Upper lobe of right lung (tissue), 1 donor: ENCODE measurements around the gene TTC3. TPM values are rescaled to one million over a fixed set of nuclear protein-coding genes. Genes with fewer than 3 reads are reported as not detected.
A peak's percentile ranks its signal among the peaks of the same experiment; 100 is the strongest.

Experiments used
- ATAC-seq: fragments of 200-7000 bp; cut with Tn5 transposase; one replicate; pipeline ENCODE4 v1.9.1; 2020; ENCODE audit warnings: mild to moderate bottlenecking, moderate library complexity
- DNase-seq: peaks from one replicate; pipeline ENCODE4 v3.0.0-alpha.2; 2020
- H3K27ac ChIP-seq: fragments of 200-600 bp; one replicate; pipeline ENCODE4 v1.8.0; 2022
- H3K27me3 ChIP-seq: fragments of 200-600 bp; one replicate; pipeline ENCODE4 v1.8.0; 2022; ENCODE audit warnings: mild to moderate bottlenecking
- H3K36me3 ChIP-seq: fragments of 200-600 bp; one replicate; pipeline ENCODE4 v1.8.0; 2022
- H3K4me1 ChIP-seq: fragments of 200-600 bp; one replicate; pipeline ENCODE4 v1.8.0; 2022
- H3K4me3 ChIP-seq: fragments of 200-600 bp; one replicate; pipeline ENCODE4 v1.8.0; 2022; ENCODE audit warnings: mild to moderate bottlenecking
- H3K9me3 ChIP-seq: fragments of 200-600 bp; one replicate; pipeline ENCODE4 v1.8.0; 2022
- intact Hi-C: fragments of 100-400 bp; cut with DNase I; formaldehyde crosslinking; loops from one replicate; pipeline ENCODE4 v1.11.0; 2022
- total RNA-seq: library from RNA; stranded (reverse); fragmentation: NEBNext Ultra II Directional; extraction: Animal tissue kit (Norgen Biotek cat#: 25700); gene quantifications from one replicate; pipeline ENCODE4 v1.2.1, GENCODE V29; 2021
- TF ChIP-seq, protein P1 (sequence below): fragments of 200-600 bp; IDR thresholded peaks from one replicate; pipeline ENCODE4 v1.8.0; 2022; ENCODE audit warnings: antibody characterized with exemption
- donor health status: DM: no; HTN: yes; CAD: no; lungs with severe emphysema.

TTC3 gene
- total RNA-seq, 1 donor from 2014 or later, result 99.0 TPM

DNA sequence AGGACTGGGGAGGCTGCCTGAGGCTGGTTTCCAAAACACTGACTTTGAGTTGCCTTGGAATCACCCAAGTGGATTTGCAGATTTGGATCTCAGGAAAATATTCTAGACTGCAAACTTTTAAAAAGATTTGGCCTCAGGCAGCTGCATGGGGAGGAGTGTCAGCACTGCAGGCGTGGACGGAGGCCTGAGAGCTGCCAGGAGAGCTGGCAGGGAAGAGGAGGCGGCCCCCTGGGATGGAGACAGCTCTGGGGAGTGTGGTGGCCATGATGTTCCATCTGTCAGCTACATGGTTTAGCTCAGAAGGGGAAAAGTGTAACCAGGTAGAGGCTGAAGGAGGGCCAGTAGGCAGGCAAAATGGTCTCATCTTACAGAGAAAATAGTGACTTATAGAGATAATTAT lies 122.0 kb downstream of the TTC3 start:
- intact Hi-C loops, result no loop called here
- ATAC-seq (no peak), DNase-seq (no peak)
- Histone ChIP-seq H3K27me3 (no peaks in the 10 kb centered on the region), H3K4me1 (no peaks in the 10 kb centered on the region), H3K27ac (no peak overlapping the region), H3K9me3 (no peaks in the 10 kb centered on the region), H3K4me3 (no peak overlapping the region), H3K36me3 (peaks cover 78% of the 10 kb centered on the region)
- TF ChIP-seq, protein P1, sequence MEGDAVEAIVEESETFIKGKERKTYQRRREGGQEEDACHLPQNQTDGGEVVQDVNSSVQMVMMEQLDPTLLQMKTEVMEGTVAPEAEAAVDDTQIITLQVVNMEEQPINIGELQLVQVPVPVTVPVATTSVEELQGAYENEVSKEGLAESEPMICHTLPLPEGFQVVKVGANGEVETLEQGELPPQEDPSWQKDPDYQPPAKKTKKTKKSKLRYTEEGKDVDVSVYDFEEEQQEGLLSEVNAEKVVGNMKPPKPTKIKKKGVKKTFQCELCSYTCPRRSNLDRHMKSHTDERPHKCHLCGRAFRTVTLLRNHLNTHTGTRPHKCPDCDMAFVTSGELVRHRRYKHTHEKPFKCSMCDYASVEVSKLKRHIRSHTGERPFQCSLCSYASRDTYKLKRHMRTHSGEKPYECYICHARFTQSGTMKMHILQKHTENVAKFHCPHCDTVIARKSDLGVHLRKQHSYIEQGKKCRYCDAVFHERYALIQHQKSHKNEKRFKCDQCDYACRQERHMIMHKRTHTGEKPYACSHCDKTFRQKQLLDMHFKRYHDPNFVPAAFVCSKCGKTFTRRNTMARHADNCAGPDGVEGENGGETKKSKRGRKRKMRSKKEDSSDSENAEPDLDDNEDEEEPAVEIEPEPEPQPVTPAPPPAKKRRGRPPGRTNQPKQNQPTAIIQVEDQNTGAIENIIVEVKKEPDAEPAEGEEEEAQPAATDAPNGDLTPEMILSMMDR, result no peak

DNA sequence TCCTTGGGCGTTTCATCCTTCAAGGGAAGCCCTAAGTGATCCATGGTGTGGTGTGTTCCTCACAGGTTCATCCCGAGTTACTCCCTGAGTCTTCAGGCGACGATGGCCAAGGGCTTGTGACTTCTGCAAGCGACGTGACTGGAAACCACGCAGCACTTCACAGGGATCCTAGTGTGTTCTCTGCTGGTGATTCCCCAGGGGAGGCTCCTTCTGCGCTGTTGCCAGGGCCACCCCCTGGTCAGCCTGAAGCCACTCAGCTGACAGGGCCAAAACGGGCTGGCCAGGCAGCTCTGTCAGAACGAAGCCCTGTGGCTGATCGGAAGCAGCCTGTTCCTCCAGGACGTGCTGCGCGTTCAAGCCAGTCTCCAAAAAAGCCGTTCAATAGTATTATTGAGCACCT lies 122.6 kb downstream of the TTC3 start:
- DNase-seq, result no peak
- peaks cover 78% of the 10 kb centered on the region for H3K36me3 ChIP-seq
- H3K4me3 ChIP-seq, result no peak overlapping the region
- H3K9me3 ChIP-seq, result no peaks in the 10 kb centered on the region
- TF ChIP-seq, protein P1, result no peak
- no peaks in the 10 kb centered on the region for H3K4me1 ChIP-seq
- ATAC-seq, result no peak
- intact Hi-C loops, result no loop called here
- no peak overlapping the region for H3K27ac ChIP-seq
- no peaks in the 10 kb centered on the region for H3K27me3 ChIP-seq

DNA sequence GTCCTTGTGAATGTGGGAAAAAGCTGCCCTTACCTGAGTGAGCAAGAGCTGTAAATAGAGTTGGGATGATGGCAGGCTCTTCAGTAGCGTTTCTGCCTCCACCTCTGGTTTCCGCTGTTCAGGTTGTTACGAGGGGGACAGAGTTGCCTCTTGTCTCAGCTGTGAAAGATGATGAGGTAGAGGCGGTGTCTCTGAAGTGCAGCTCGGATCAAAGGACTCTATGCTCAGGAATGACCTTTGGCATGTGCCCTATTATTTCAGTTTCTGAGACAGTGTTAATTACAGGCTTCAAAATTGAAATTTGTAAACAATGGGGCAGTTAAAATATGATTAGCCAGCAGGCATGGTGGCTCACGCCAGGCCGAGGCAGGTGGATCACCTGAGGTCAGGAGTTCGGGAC lies 123.8 kb downstream of the TTC3 start:
- Histone ChIP-seq H3K36me3 (peaks cover 78% of the 10 kb centered on the region), H3K4me3 (no peak overlapping the region), H3K27me3 (no peaks in the 10 kb centered on the region), H3K4me1 (no peaks in the 10 kb centered on the region), H3K27ac (no peak overlapping the region), H3K9me3 (no peaks in the 10 kb centered on the region)
- TF ChIP-seq, protein P1, result no peak
- DNase-seq, result no peak
- intact Hi-C loops, result no loop called here
- ATAC-seq, result no peak

DNA sequence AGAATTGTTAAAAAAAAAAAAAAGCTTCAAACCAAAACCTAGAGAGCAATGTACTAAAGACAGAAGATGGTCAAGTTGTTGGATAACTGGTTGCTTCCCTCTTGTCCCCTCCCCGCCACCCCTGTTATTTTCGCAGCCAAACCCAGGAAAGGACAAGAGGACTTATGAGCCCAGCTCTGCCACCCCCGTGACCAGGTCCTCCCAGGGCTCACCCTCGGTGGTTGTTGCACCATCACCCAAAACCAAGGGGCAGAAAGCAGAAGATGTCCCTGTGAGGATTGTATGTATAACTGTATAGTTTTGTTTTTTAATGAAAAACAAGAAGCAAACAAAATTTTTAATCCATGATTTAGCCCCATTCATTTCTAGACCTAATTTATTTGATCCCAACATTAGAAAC lies 124.7 kb downstream of the TTC3 start:
- TF ChIP-seq, protein P1, result no peak
- DNase-seq (no peak), ATAC-seq (peak; percentile 39)
- peaks cover 84% of the 10 kb centered on the region for H3K36me3 ChIP-seq
- no peak overlapping the region for H3K4me3 ChIP-seq
- no peak overlapping the region for H3K27ac ChIP-seq
- intact Hi-C loops, result no loop called here
- no peaks in the 10 kb centered on the region for H3K4me1 ChIP-seq
- no peaks in the 10 kb centered on the region for H3K9me3 ChIP-seq
- no peaks in the 10 kb centered on the region for H3K27me3 ChIP-seq

DNA sequence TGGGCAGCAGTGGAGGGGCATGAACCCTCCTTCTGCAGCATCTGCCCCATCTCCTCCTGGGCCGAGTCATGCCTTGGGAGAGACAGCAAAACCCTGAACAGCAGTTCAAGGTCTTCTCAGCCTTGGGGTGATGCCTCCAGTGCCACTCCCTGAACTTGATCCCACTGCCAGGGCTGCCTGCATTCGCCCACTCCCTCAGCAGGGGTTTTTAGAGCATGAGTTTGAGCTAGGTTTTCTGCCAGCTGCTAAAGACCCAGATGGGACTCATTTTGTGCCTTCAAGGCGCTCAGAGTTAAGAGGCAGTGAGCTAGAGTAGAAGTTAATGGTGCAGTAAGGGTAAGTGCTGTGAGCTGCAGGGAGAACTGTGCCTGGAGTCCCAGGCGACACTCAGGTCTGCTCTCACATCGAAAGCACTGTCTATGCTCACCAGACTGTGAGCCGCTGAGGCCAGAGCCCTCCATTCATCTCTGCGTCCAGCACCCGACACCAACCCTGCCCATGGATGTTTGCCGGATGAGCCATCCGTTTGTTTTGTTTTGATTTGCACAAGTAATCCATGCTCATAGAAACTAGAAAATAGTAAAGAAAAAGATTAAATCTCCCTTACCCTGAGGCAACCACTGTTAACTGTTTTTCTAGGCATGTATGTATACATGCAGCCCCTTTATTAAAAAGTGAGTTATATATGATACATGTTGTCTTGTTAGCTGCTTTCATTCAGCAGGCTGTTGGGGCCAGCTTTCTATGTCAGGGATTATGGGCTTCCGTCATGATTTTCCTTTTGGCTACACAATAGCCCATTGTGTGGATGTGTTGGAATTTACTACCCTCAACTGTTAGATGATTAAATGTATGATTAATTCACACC lies 126.2 kb downstream of the TTC3 start:
- H3K36me3 ChIP-seq, result peaks cover 76% of the 10 kb centered on the region
- no peaks in the 10 kb centered on the region for H3K27me3 ChIP-seq
- no peaks in the 10 kb centered on the region for H3K4me1 ChIP-seq
- DNase-seq (no peak), ATAC-seq (no peak)
- TF ChIP-seq, protein P1, result no peak
- intact Hi-C loops, result no loop called here
- H3K9me3 ChIP-seq, result no peaks in the 10 kb centered on the region
- no peak overlapping the region for H3K27ac ChIP-seq
- H3K4me3 ChIP-seq, result no peak overlapping the region
